Right atrium auricular region (tissue), 2 donors: ENCODE results near the gene DCAF5. TPM values are rescaled to one million over a fixed set of nuclear protein-coding genes. Genes with fewer than 3 reads are reported as not detected.
A peak's percentile ranks its signal among the peaks of the same experiment; 100 is the strongest.

Experiments
- DNase-seq: peaks from one replicate; pipeline ENCODE4 v3.0.0-alpha.2; 2019; ENCODE audit warnings: low spot score
- H3K27ac ChIP-seq, 2 donors: fragments of 200-600 bp; sonication (generic); 1 replicate in 1 of 2; 2 replicates in 1 of 2; pipeline ENCODE4 v1.5.1; 2016 to 2019
- H3K27me3 ChIP-seq, 2 donors: fragments of 200-600 bp; sonication (generic); one replicate each; pipeline versions ENCODE4 v1.5.1 to v1.6.0; 2017 to 2019
- H3K36me3 ChIP-seq: fragments of 200-600 bp; sonication (generic); one replicate; pipeline ENCODE4 v1.5.1; 2016
- H3K4me1 ChIP-seq, 2 donors: fragments of 200-600 bp; sonication (generic); one replicate each; pipeline versions ENCODE4 v1.5.1 to v1.6.0; 2017 to 2019
- H3K4me3 ChIP-seq, 2 donors: fragments of 200-600 bp; sonication (generic); 1 replicate in 1 of 2; 2 replicates in 1 of 2; pipeline ENCODE4 v1.5.1; 2017 to 2019; ENCODE audit warnings: mild to moderate bottlenecking in 1 of 2, moderate library complexity in 1 of 2
- H3K9me3 ChIP-seq, 2 donors: fragments of 200-600 bp; sonication (generic); one replicate each; pipeline ENCODE4 v1.5.1; 2019
- total RNA-seq, 2 donors: library from RNA; depleted of rRNA; stranded (reverse); fragments of >200 nt; gene quantifications; one replicate each; pipeline ENCODE4 v1.1.0, GENCODE V29; 2016
- TF ChIP-seq, protein P1 (sequence below), 2 donors: fragments of 200-600 bp; sonication (generic); IDR thresholded peaks; one replicate each; pipeline ENCODE4 v1.5.1; 2019; ENCODE audit warnings: antibody characterized with exemption in 2 of 2

DCAF5 gene, protein sequence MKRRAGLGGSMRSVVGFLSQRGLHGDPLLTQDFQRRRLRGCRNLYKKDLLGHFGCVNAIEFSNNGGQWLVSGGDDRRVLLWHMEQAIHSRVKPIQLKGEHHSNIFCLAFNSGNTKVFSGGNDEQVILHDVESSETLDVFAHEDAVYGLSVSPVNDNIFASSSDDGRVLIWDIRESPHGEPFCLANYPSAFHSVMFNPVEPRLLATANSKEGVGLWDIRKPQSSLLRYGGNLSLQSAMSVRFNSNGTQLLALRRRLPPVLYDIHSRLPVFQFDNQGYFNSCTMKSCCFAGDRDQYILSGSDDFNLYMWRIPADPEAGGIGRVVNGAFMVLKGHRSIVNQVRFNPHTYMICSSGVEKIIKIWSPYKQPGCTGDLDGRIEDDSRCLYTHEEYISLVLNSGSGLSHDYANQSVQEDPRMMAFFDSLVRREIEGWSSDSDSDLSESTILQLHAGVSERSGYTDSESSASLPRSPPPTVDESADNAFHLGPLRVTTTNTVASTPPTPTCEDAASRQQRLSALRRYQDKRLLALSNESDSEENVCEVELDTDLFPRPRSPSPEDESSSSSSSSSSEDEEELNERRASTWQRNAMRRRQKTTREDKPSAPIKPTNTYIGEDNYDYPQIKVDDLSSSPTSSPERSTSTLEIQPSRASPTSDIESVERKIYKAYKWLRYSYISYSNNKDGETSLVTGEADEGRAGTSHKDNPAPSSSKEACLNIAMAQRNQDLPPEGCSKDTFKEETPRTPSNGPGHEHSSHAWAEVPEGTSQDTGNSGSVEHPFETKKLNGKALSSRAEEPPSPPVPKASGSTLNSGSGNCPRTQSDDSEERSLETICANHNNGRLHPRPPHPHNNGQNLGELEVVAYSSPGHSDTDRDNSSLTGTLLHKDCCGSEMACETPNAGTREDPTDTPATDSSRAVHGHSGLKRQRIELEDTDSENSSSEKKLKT
- 10 to 100 TPM; 33.1 to 38.8 TPM for total RNA-seq

DNA sequence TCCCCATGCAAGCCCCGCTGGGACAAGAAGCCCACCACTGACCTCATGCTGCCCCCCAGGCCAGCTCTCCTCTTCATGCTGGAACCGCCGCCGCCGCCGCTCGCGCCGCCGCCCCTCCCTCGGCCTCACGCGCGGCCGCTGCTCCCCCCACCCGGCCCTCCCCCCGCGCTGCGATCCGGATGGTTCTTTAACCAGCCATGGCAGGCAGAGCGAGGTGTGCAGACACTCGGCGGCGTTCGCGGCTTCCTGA is at the start of gene DCAF5:
TSS of gene DCAF5 (minus strand) at position 218 of the 250 bp plus-strand sequence. CDS start at position 77, 141 bp downstream.
- H3K4me1 ChIP-seq = peaks cover 0 to 31% of the 10 kb centered on the region in 2 donors
- H3K36me3 ChIP-seq = peaks cover 5% of the 10 kb centered on the region
- TF ChIP-seq, protein P1, sequence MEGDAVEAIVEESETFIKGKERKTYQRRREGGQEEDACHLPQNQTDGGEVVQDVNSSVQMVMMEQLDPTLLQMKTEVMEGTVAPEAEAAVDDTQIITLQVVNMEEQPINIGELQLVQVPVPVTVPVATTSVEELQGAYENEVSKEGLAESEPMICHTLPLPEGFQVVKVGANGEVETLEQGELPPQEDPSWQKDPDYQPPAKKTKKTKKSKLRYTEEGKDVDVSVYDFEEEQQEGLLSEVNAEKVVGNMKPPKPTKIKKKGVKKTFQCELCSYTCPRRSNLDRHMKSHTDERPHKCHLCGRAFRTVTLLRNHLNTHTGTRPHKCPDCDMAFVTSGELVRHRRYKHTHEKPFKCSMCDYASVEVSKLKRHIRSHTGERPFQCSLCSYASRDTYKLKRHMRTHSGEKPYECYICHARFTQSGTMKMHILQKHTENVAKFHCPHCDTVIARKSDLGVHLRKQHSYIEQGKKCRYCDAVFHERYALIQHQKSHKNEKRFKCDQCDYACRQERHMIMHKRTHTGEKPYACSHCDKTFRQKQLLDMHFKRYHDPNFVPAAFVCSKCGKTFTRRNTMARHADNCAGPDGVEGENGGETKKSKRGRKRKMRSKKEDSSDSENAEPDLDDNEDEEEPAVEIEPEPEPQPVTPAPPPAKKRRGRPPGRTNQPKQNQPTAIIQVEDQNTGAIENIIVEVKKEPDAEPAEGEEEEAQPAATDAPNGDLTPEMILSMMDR (IDR thresholded peaks at IDR 0.05) = no peak
- H3K9me3 ChIP-seq = no peaks in the 10 kb centered on the region
- peak; percentile 91 for DNase-seq
- no peaks in the 10 kb centered on the region for H3K27me3 ChIP-seq
- peak within 1 kb of the TSS; percentile 81 to 96 for H3K4me3 ChIP-seq
- H3K27ac ChIP-seq = peak within 1 kb of the TSS; percentile 98

DNA sequence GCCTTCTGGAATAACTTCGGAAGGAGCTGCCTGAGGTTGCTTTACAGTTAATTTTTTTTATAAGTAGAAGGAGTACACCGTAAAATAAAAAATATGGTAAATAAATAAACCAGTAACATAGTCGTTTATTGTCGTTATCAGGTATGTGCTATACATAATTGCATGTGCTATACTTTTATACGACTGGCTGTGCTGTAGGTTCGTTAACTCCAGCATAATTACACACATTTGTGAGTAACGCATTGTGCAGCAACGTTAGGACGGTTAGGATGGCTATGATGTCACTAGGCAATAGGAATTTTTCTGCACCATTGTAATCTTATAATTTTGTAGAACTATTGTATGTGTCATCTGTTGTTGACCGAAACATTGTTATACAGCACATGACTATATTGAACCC is 46.9 kb upstream of the DCAF5 start:
- Histone ChIP-seq H3K27me3 (no peaks in the 10 kb centered on the region), H3K27ac (no peak overlapping the region), H3K9me3 (no peaks in the 10 kb centered on the region), H3K4me1 (no peaks in the 10 kb centered on the region), H3K4me3 (no peak overlapping the region), H3K36me3 (no peaks in the 10 kb centered on the region)
- no peak for DNase-seq
- TF ChIP-seq, protein P1 (IDR thresholded peaks at IDR 0.05) = no peak

DNA sequence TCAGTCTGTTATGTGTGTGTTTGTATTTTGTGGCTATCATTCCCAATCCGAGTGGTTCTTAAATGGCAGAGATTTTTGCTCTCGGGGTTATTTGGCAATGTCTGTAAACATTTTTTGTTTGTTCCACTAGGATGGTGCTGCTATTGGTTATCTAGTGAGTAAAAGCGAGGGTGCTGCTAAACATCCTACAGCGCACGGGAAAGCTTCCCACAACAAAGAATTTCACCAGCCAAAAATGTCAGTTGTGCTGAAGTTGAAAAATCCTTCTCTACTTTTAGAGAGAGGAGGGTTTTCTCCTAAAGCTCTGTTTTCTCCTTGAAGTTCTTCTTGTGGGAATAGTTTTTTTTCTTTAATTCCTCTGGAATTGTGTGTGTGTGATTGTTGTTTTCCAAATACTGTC is 40.8 kb upstream of the DCAF5 start:
- DNase-seq = no peak

DNA sequence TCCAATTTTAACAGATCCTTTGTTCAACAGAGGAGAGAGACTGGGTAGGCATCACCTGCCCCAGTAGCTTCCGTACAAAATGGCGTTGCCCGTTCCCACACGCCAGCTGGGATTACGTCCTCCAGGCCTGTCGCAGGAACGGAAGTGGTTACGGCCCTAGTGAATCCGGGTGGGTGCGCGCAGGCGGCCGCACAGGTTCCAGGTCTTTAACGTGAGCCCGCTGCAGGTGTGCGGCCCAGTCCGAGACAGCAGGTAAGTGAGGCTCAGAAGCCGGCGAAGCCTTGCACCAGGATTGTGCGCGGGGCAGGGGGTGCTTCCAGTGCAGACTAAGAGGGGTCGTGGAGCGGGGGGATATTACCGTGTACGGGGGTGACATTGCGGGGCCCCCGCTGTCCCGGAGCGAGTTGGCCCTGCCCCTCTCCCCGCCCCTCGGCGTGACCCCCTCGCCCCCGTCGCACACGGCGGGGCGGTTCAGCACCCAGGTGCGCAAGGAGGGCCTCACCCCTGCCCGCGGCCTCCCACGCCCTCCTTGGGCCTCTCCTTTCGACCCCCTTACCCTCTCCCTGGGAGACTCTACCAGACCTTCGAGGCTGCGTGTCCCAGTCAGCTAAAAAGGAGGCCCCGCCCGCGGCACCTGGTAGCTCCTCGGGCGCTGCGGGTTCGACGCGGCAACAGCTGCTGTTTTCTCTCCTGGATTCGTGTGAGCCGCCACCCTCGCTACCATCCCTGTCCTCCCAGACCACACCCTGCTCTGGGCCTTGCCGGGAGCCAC is 38.6 kb upstream of the DCAF5 start, which contains the start of gene EXD2:
TSS of gene EXD2 (plus strand) at position 159 of the 772 bp plus-strand sequence. CDS start 17,973 bp downstream, outside the sequence.
- TF ChIP-seq, protein P1 (IDR thresholded peaks at IDR 0.05) = no peak
- Histone ChIP-seq H3K27me3 (no peaks in the 10 kb centered on the region), H3K4me3 (peak within 1 kb of the TSS; percentile 92 to 96), H3K36me3 (no peaks in the 10 kb centered on the region), H3K27ac (peak within 1 kb of the TSS; percentile 75 to 86), H3K9me3 (no peaks in the 10 kb centered on the region), H3K4me1 (peaks cover 0 to 4% of the 10 kb centered on the region in 2 donors)
- DNase-seq = peak; percentile 85

More for the DNA sequence above, 40.8 kb upstream of the DCAF5 start:
- TF ChIP-seq, protein P1 (IDR thresholded peaks at IDR 0.05) = no peak
- Histone ChIP-seq H3K27ac (no peak overlapping the region), H3K36me3 (no peaks in the 10 kb centered on the region), H3K4me3 (no peak overlapping the region), H3K4me1 (peaks cover 0 to 4% of the 10 kb centered on the region in 2 donors), H3K9me3 (no peaks in the 10 kb centered on the region), H3K27me3 (no peaks in the 10 kb centered on the region)

DNA sequence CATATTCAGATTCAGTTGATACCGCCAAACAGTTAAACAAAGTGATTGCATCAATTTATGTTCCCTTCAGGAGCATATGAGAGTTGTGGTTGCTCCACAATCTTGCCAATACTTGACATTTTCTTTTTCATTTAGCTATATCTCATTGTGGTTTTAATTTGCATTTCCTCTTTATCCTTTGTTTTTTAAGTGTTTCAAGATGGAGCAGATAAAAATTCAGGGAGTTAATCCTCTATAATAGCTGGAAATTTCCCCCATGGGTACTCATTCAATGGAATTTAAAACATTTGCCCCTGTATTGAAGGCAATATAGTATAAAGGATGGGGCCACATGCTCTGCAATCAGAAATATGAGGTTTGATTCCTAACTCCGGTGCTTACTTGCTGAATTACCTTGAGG is 37.3 kb upstream of the DCAF5 start:
- Histone ChIP-seq H3K27me3 (no peaks in the 10 kb centered on the region), H3K9me3 (no peaks in the 10 kb centered on the region), H3K4me3 (no peak overlapping the region), H3K36me3 (no peaks in the 10 kb centered on the region), H3K4me1 (peaks cover 0 to 4% of the 10 kb centered on the region in 2 donors), H3K27ac (no peak overlapping the region)
- TF ChIP-seq, protein P1 (IDR thresholded peaks at IDR 0.05) = no peak
- DNase-seq = no peak
